BLaER1 (cell line): ENCODE data around the gene PHACTR4.
"Not testable (repeated sequence)": the region's sequence is repeated elsewhere in the genome, so short reads cannot be mapped to it uniquely, and the experiment has no call there.

Source experiments
- H3K27ac ChIP-seq: shearing (Covaris generic); formaldehyde crosslinking; 2 replicates; pipeline ENCODE4 v1.8.1; 2022
- H3K27me3 ChIP-seq: shearing (Covaris generic); formaldehyde crosslinking; 2 replicates; pipeline ENCODE4 v1.8.1; 2022
- H3K36me3 ChIP-seq: shearing (Covaris generic); formaldehyde crosslinking; 2 replicates; pipeline ENCODE4 v1.8.1; 2022
- H3K4me1 ChIP-seq: shearing (Covaris generic); formaldehyde crosslinking; 2 replicates; pipeline ENCODE4 v1.8.1; 2022
- H3K4me2 ChIP-seq: shearing (Covaris generic); formaldehyde crosslinking; 2 replicates; pipeline ENCODE4 v1.8.1; 2022
- H3K4me3 ChIP-seq: shearing (Covaris generic); formaldehyde crosslinking; 2 replicates; pipeline ENCODE4 v1.8.1; 2022
- H3K9ac ChIP-seq: shearing (Covaris generic); formaldehyde crosslinking; 2 replicates; pipeline ENCODE4 v1.8.1; 2022
- H3K9me3 ChIP-seq: shearing (Covaris generic); formaldehyde crosslinking; 2 replicates; pipeline ENCODE4 v1.8.1; 2022
- H4K20me1 ChIP-seq: shearing (Covaris generic); formaldehyde crosslinking; 2 replicates; pipeline ENCODE4 v1.8.1; 2022
- Cebpa-rat ChIP-seq: shearing (Covaris generic); IDR thresholded peaks from 2 replicates; pipeline ENCODE4 v1.8.1; 2022

PHACTR4 gene

GRCh38 chr1:28518000-28518744 lies 148.6 kb downstream of the PHACTR4 start:
- peaks cover 94% of the 10 kb centered on the region for H4K20me1 ChIP-seq
- peaks cover 46% of the 10 kb centered on the region for H3K4me1 ChIP-seq
- peaks cover 53% of the 10 kb centered on the region for H3K36me3 ChIP-seq
- H3K9me3 ChIP-seq: no peaks in the 10 kb centered on the region
- H3K27ac ChIP-seq: peak overlapping the region; percentile 96
- H3K4me2 ChIP-seq: peak overlapping the region; percentile 96
- H3K27me3 ChIP-seq: no peaks in the 10 kb centered on the region
- TF ChIP-seq Cebpa-rat: no peak
- H3K9ac ChIP-seq: peak overlapping the region; percentile 94
- peak overlapping the region; percentile 77 for H3K4me3 ChIP-seq

GRCh38 chr1:28518745-28519341 lies 149.3 kb downstream of the PHACTR4 start:
- H3K4me1 ChIP-seq: peaks cover 52% of the 10 kb centered on the region
- H3K4me2 ChIP-seq: peak overlapping the region; percentile 96
- peak overlapping the region; percentile 77 for H3K4me3 ChIP-seq
- H3K27me3 ChIP-seq: no peaks in the 10 kb centered on the region
- H3K27ac ChIP-seq: peak overlapping the region; percentile 96
- H3K36me3 ChIP-seq: peaks cover 53% of the 10 kb centered on the region
- TF ChIP-seq Cebpa-rat: no peak
- no peaks in the 10 kb centered on the region for H3K9me3 ChIP-seq
- peak overlapping the region; percentile 94 for H3K9ac ChIP-seq
- peaks cover 94% of the 10 kb centered on the region for H4K20me1 ChIP-seq

DNA sequence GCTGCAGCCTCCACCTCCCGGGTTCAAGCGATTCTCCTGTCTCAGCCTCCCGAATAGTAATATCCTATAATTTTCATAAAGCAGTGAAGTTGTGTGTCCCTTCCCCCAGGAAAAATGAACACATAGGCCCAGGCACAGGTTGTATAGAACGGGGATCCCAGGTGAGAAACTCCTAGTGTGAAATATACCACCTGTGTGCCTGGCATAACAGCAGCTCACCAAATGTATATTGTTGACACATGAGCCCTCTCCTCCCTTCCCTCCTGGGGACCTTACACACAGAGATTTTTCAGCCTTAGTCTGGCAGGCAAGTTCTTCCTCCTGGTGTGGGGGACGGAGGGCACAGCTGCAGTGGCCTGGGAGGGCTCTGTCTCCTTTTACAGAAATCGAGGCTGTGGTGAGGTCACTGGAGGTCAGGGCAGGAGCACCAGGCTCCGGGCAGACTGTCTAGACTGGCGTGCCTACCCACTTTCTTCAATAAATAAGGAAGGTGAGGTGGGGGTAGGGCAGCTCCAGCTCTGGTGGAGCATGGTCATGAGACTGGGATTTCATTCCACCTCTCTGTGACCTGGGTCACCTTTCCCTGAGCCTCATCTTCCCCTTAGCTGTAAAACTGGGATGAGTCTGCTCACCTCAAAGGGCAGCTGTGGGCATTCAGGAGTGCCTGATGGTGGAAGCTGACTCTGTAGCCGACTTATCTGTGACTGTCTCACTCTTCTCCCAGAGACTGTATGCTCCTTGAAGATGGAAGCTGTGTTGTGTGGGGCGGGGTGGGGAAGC lies 150.6 kb downstream of the PHACTR4 start:
- Histone ChIP-seq H3K4me3 (0 out of 2 replicates have a peak overlapping the region, but pooled peaks have one; percentile 77), H3K27me3 (no peaks in the 10 kb centered on the region), H3K36me3 (peaks cover 53% of the 10 kb centered on the region), H3K4me1 (peaks cover 61% of the 10 kb centered on the region), H4K20me1 (peaks cover 94% of the 10 kb centered on the region), H3K27ac (peak overlapping the region; percentile 24; the same call in 1 of the 2 replicates), H3K9me3 (no peaks in the 10 kb centered on the region), H3K9ac (peak overlapping the region; percentile 94; the same call in 1 of the 2 replicates), H3K4me2 (peak overlapping the region; percentile 96)
- TF ChIP-seq Cebpa-rat: no peak

- peak overlapping the region; percentile 96; the same call in 1 of the 2 replicates for H3K4me2 ChIP-seq
- H4K20me1 ChIP-seq: peaks cover 94% of the 10 kb centered on the region
- H3K4me1 ChIP-seq: peaks cover 61% of the 10 kb centered on the region
- peaks cover 56% of the 10 kb centered on the region for H3K36me3 ChIP-seq
- H3K27ac ChIP-seq: 0 out of 2 replicates have a peak overlapping the region, but pooled peaks have one; percentile 24
- H3K9me3 ChIP-seq, H3K27me3 ChIP-seq, H3K4me3 ChIP-seq: not testable (repeated sequence)
- H3K9ac ChIP-seq: 0 out of 2 replicates have a peak overlapping the region, but pooled peaks have one; percentile 94
Measured at GRCh38 chr1:28520796-28521195, 151.3 kb downstream of the PHACTR4 start.

DNA sequence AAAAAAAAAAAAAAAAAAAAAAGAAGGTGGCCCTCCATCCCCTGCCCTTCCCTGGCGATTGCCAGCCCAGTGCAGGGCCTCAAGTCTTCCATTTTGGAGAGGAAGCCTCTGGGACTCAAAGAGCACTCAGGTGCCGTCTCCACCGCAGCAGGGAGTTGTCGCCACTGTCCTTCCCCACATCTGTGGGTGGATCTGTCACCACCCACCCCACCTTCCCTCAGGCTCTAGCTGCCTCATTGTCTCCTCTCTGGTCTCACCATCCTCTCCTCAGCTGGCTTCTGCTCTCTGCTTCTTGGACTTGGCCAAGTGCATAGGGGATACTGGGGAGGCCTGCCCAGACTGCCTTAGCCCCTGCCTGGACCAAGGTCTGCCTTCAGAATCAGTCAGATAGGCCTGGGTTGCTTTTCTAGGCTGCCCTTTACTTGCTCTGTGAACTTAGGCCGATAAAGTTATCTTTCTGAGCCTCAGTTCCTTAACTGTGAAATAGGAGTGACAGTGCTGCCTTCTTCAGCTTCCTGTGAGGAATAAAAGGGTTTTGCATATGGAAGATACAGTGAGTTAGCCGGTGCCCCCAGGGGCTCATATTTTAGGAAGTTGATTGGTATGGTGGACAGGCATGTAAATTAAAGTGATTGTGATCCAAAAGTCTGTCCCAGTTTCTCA lies 152.1 kb downstream of the PHACTR4 start:
- Histone ChIP-seq H4K20me1 (peaks cover 94% of the 10 kb centered on the region), H3K36me3 (peaks cover 64% of the 10 kb centered on the region), H3K27ac (peak overlapping the region; percentile 35), H3K9ac (peak overlapping the region; percentile 34; the same call in 1 of the 2 replicates), H3K27me3 (no peaks in the 10 kb centered on the region), H3K4me1 (peaks cover 61% of the 10 kb centered on the region), H3K4me2 (peak overlapping the region; percentile 55), H3K4me3 (no peak overlapping the region), H3K9me3 (no peaks in the 10 kb centered on the region)
- no peak for TF ChIP-seq Cebpa-rat

DNA sequence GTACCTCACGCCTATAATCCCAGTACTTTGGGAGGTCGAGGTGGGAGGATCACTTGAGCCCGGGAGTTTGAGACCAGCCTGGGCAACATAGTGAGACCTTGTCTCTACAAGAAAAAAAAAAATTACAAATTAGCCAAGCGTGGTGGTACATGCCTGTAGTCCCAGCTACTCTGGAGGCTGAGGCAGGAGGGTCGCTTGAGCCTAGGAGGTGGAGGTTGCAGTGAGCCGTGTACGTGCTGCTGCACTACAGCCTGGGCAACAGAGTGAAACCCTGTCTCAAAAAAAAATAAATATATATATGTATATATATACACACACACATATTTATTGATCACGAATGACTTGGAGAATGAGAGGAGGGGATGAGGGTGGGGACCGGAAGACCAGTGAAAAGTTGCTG lies 153.0 kb downstream of the PHACTR4 start:
- Histone ChIP-seq H3K9ac (peak overlapping the region; percentile 34; the same call in 1 of the 2 replicates), H3K36me3 (peaks cover 73% of the 10 kb centered on the region), H3K4me1 (peaks cover 56% of the 10 kb centered on the region), H4K20me1 (peaks cover 94% of the 10 kb centered on the region)
- not testable (repeated sequence) for H3K27ac ChIP-seq, H3K4me3 ChIP-seq, H3K27me3 ChIP-seq, H3K4me2 ChIP-seq, H3K9me3 ChIP-seq

GRCh38 chr1:28525002-28525642 lies 155.6 kb downstream of the PHACTR4 start:
- not testable (repeated sequence) for H3K4me2 ChIP-seq, H3K9me3 ChIP-seq, H3K27me3 ChIP-seq, H3K27ac ChIP-seq, H3K9ac ChIP-seq, H3K4me3 ChIP-seq
- Histone ChIP-seq H3K4me1 (peaks cover 39% of the 10 kb centered on the region), H4K20me1 (peaks cover 97% of the 10 kb centered on the region), H3K36me3 (peaks cover 93% of the 10 kb centered on the region)

- H4K20me1 ChIP-seq: peaks cover 88% of the 10 kb centered on the region
- H3K27ac ChIP-seq: no peak overlapping the region
- H3K9me3 ChIP-seq: no peaks in the 10 kb centered on the region
- H3K36me3 ChIP-seq: peaks cover 94% of the 10 kb centered on the region
- H3K4me2 ChIP-seq: no peak overlapping the region
- H3K4me1 ChIP-seq: peaks cover 21% of the 10 kb centered on the region
- H3K4me3 ChIP-seq: no peak overlapping the region
- no peak overlapping the region for H3K9ac ChIP-seq
- H3K27me3 ChIP-seq: no peaks in the 10 kb centered on the region
- no peak for TF ChIP-seq Cebpa-rat
Measured at GRCh38 chr1:28526886-28527285, 157.3 kb downstream of the PHACTR4 start.

GRCh38 chr1:28530456-28530855 lies 160.9 kb downstream of the PHACTR4 start:
- Histone ChIP-seq H3K4me3 (no peak overlapping the region), H3K27me3 (no peaks in the 10 kb centered on the region), H3K9ac (no peak overlapping the region), H3K4me2 (no peak overlapping the region), H3K27ac (no peak overlapping the region), H3K36me3 (peaks cover 92% of the 10 kb centered on the region), H3K4me1 (no peaks in the 10 kb centered on the region), H4K20me1 (peaks cover 52% of the 10 kb centered on the region), H3K9me3 (no peaks in the 10 kb centered on the region)
- no peak for TF ChIP-seq Cebpa-rat
